ENCODE data around the gene ABHD8.

Gene ABHD8

DNA sequence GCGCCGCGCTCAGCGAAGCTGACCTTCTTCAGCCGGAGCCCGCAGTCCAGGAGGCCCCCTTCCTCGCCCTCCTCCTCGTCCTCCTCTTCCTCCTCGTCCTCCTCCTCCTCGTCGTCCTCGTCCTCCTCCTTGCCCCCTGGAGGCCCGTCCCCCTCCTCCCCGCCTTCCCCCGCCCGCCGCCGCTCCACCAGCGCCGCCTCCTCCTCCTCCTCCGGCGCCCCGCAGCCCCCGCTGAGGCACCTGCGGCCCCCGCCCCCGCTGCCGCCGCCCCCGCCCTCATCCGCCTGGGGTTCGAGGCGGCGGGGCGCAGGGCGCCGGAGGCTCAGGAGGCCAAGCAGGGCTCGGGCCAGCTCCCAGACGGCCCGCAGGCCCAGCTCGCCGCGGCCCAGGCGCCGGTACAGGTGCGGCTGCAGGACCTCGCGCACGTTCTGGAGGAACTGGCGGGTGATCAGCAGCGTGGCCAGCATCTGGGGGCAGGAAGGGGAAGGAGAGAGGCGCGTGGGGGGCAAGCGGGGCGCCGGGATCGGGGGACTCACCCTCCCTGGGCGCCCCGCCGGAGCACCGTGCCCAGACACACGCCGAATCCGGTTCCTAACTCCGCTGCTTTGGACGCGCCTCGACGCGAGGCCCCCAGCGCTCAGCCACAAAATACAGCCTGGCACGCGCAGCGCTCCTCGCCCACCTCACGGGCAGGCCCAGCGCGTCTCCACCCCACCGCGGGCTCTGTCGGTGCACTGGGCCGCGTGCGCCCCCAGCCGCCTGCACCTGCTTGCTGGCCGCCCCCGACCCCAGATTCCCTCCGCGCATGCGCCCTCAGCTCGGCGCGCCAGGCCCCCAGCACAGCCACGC is 25.5 kb upstream of the ABHD8 start:
- no peaks in the 10 kb centered on the region for H3K27me3 Mint-ChIP-seq
- peak overlapping the region; percentile 55 for H3K4me3 Mint-ChIP-seq
- H3K9me3 Mint-ChIP-seq, result no peaks in the 10 kb centered on the region
- peaks cover 1% of the 10 kb centered on the region for H3K36me3 Mint-ChIP-seq (ENCODE audit: low read depth)
- H3K4me1 Mint-ChIP-seq (ENCODE audit: low read depth), result peaks cover 19% of the 10 kb centered on the region
- peak; percentile 66 for DNase-seq
- H3K27ac Mint-ChIP-seq, result no peak overlapping the region

DNA sequence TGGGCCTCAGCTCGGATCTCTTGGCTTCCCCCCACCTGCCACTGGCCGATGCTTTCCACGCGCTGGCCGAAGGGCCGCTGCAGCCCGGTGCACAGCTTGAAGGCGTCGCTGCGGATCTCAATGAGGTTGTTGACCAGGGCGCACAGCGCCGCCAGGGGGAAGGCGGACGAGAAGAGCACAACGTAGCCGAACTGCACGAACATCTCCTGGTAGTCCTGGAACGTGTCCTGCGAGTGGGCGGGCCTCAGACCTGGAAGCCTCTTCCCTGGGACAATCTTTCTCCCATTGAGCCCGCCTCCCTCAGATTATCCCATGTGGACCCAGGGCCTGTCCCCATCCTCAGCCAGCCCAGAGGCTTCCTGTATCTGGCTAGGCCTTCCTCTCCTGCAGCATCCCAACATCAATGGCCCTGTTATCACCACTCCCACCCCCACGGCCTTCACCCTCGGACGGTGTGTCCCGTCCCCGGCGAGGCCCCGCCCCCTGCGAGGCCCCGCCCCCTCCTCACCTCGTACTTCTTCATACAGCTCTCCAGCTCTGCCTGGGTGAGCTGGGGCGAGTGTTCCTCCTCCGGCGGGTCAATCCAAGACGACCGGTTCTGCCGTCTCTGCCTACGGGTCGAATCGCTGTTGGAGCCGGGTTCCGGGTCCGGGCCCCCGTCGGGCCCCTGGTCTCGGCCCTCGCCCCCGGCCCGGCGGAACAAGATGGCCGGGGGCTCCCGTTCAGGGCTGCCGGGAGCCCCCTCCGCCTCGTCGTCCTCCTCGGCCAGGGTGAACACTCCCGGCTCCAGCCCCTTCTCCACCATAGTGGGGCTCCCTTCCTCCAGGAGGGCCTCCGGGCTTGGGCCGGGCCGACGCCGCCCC is 24.7 kb upstream of the ABHD8 start:
- Mint-ChIP-seq H3K36me3 (ENCODE audit: low read depth) (peaks cover 2% of the 10 kb centered on the region), H3K4me1 (ENCODE audit: low read depth) (peaks cover 15% of the 10 kb centered on the region), H3K9me3 (no peaks in the 10 kb centered on the region), H3K4me3 (peak overlapping the region; percentile 58), H3K27me3 (no peaks in the 10 kb centered on the region), H3K27ac (no peak overlapping the region)
- peak; percentile 77 for DNase-seq

DNA sequence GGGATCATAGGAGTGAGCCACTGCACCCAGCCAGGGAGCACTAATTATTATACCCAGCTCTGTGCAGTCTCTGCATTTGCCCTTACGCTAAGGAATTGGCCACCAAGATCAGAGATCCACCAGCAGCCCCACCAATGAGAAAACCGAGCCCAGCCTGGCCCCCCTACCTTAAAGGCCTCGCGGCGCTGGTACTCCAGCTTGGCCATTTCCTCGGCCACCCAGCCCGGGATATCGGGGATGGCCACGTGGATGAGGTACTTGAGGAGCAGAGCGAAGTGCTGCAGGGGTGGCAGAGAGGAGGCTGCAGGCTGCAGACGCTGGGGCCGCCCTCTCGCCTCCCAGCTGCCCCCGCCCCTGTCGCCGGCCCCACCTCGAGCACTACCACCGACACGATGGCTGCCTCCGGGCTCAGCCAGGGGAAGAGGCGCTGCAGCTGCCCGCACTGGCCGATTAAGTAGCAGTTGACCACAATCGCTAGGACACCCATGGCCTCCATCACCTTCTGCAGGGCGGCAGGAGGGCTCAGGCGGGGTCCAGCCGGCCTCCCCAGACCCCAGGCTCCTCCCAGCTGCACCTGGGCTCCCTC is 23.9 kb upstream of the ABHD8 start:
- H3K4me1 Mint-ChIP-seq (ENCODE audit: low read depth), result peaks cover 11% of the 10 kb centered on the region
- DNase-seq, result no peak
- no peak overlapping the region for H3K27ac Mint-ChIP-seq
- no peak overlapping the region for H3K4me3 Mint-ChIP-seq
- H3K9me3 Mint-ChIP-seq, result no peaks in the 10 kb centered on the region
- peaks cover 8% of the 10 kb centered on the region for H3K36me3 Mint-ChIP-seq (ENCODE audit: low read depth)
- no peaks in the 10 kb centered on the region for H3K27me3 Mint-ChIP-seq

DNA sequence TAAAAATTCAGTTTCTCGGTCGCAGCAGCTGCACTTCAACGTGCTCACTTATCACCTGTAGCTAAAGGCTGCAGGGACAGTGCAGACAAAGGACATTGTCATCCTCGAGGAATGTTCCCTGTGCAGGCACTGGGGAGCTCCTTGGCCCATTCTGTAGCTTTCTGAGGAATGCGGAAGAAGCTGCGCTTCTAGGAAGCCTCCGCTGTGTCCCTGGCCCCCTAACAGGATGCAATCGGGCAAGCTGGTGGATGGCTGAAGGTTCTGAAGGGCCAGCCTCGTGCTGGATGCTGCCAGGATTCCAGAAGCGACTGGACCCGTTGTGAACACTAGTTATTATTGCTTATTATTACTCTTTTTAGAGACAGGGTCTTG is 23.4 kb upstream of the ABHD8 start:
- no peaks in the 10 kb centered on the region for H3K9me3 Mint-ChIP-seq
- H3K4me1 Mint-ChIP-seq (ENCODE audit: low read depth), result peaks cover 11% of the 10 kb centered on the region
- no peak overlapping the region for H3K4me3 Mint-ChIP-seq
- DNase-seq, result no peak
- no peak overlapping the region for H3K27ac Mint-ChIP-seq
- H3K36me3 Mint-ChIP-seq (ENCODE audit: low read depth), result peaks cover 10% of the 10 kb centered on the region
- H3K27me3 Mint-ChIP-seq, result no peaks in the 10 kb centered on the region

DNA sequence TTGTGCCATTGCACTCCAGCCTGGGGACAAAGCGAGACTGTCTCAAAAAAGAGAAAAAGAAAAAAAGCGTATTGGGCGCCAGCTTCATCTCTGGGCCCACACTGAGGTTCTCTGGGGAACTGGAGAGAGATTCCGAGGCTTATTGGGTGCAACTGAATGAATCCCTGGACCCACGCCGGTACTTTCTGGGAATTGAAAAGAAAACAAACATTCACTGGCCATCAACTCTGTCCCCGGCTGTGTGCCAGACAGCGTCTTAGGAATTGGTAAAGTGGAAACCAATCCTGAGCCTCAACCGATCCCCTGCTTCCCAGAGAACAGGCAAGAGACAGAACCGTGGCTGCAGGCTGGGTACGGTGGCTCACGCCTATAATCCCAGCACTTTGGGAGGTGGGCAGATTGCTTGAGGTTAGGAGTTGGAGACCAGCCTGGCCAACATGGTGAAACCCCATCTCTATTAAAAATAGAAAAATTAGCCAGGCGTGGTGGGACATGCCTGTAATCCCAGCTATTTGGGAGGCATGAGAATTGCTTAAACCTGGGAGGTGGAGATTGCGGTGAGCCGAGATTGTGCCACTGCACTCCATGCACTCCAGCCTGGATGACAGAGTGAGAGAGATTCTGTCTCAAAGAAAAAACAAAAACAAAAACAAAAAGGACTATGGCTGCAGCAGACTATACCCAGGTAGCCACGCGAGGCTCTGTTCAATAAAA is 22.8 kb upstream of the ABHD8 start:
- no peak for DNase-seq
- H3K4me3 Mint-ChIP-seq, result no peak overlapping the region
- H3K27ac Mint-ChIP-seq, result no peak overlapping the region
- no peaks in the 10 kb centered on the region for H3K9me3 Mint-ChIP-seq
- no peaks in the 10 kb centered on the region for H3K27me3 Mint-ChIP-seq
- H3K36me3 Mint-ChIP-seq (ENCODE audit: low read depth), result peaks cover 13% of the 10 kb centered on the region
- peaks cover 11% of the 10 kb centered on the region for H3K4me1 Mint-ChIP-seq (ENCODE audit: low read depth)

DNA sequence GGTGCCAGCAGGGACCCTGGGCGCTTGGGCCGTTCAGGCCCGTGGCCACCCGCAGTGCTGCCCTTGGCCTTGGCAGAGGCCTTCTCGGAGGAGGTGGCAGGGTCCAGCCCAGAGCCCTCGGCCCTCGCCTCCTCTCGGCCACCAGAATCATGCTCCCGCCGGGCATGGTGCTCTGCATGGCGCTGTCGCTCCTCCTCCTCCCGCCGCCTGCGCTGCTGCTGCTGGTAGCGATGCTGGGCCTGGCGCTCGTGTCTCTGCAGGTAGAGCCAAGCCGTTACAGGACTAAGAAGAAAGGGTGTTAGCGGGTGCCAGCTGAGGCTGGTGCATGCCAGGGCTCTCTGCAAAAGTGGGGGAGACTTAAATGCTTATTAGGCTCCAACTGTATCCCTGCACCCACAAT is 21.9 kb upstream of the ABHD8 start:
- Mint-ChIP-seq H3K4me1 (ENCODE audit: low read depth) (peaks cover 10% of the 10 kb centered on the region), H3K27me3 (no peaks in the 10 kb centered on the region), H3K36me3 (ENCODE audit: low read depth) (peaks cover 22% of the 10 kb centered on the region), H3K9me3 (no peaks in the 10 kb centered on the region), H3K4me3 (no peak overlapping the region), H3K27ac (no peak overlapping the region)
- no peak for DNase-seq

DNA sequence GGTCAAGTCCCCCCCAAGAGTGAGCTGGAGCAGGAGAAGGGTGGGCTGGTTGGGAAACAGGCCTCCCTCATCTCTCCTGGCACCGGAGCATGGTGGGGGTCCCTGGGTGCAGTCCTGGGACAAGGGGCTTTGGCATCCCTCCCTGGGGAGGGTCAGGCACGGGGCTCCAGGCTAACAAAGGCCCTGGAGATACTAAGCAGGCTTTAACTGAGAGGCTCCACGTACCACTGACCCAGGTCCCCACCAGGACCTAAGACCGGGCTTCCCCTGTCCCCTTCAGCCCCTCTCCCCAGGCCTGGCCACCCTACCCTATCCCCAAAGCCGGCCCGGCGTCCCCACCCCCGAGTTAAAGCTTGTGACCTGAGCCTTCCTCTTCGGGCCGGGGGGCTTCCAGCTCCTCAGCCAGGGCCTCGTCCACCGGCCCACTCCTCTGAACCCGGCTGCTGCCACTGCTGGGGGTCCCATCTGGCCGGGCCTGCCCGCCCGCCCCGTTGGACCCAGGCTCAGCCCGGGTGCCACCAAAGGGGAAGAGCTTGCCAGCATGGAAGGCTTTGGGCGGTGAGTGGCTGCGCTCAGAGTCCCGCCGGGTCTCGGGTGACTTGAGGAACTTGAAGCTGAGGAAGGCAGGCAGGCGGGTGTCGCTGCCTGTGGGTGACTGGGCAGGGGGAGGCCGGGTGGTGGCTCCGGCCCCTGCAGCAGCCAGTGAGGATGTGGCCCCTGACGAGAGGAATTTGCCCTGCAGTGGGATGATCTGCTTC is 21.3 kb upstream of the ABHD8 start:
- peaks cover 28% of the 10 kb centered on the region for H3K36me3 Mint-ChIP-seq (ENCODE audit: low read depth)

DNA sequence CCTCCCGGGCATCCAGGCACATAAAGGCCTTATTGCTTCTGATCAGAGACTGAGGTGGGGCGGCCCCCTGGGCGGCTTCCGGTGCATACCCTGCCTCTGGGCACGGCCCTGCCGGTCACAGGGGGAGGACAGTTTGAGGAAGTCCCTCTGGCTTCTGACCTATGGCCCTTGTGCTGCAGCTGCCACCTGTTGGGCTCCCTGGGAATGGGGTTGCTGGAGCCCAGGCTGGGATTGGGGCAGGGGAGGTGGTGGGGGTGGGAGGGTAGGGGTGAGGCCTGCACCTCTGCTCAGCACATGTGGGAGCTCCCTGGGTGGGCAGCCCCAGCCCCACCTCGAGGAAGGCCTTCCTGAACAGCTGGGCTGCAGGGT is 20.7 kb upstream of the ABHD8 start:
- Mint-ChIP-seq H3K36me3 (ENCODE audit: low read depth) (peaks cover 34% of the 10 kb centered on the region), H3K27ac (no peak overlapping the region), H3K4me3 (no peak overlapping the region), H3K4me1 (ENCODE audit: low read depth) (peaks cover 6% of the 10 kb centered on the region), H3K27me3 (no peaks in the 10 kb centered on the region), H3K9me3 (no peaks in the 10 kb centered on the region)
- no peak for DNase-seq

More for the DNA sequence above, 21.3 kb upstream of the ABHD8 start:
- Mint-ChIP-seq H3K4me3 (no peak overlapping the region), H3K4me1 (ENCODE audit: low read depth) (peaks cover 7% of the 10 kb centered on the region), H3K9me3 (no peaks in the 10 kb centered on the region), H3K27ac (no peak overlapping the region), H3K27me3 (no peaks in the 10 kb centered on the region)
- no peak for DNase-seq

DNA sequence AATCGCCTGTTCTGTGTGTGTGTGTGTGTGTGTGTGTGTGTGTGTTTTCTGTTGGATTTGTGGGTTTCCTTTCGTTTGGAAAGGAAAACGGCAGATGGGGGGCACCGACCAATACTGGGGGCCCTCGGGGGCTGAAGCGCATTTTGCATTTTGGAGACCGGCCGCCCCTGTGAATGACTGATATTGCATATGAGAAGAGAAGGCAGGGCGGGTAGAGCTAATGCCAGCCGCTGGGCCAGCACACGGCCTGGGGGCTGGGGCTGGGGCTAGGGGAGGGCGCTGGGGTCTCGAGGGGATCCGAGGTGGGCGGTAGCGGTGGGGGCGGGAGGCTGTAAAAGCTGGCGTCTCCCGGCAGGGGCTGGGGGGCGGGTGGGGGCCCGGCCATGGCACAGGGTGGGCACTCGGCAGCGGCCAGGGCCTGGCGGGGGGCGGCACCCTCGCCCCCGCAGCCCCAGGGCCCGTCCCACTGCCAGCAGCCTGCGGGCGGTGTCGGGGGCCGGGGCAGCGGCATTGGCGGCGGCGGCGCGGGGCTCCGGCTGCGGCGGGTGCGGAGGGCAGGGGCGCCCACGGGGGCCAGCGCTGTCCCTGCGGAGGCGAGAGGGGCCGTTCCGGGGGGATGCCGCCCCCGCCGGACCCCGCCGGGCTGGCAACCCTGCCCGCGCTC is 20.2 kb upstream of the ABHD8 start:
- H3K4me3 Mint-ChIP-seq, result no peak overlapping the region

DNA sequence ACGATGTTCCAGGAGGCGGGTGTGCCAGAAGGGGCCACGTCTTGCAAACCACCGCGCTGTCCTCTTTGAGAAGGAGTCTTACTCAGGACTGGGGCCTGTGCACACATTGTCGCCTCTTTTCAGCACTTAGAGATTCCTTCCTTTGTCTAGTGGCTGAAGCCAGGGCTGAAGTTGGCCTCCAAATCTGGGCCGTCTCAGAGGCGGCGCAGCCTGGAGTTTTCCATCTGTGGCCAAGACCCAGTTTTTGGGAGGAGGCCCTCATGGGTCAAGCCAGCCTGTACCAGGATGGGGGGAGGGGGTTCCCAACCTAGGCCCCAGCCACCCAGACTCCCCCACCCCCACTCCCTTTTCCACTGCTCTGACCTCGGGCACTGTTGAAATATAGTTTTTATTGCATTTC is 19.6 kb upstream of the ABHD8 start:
- H3K27ac Mint-ChIP-seq, result peak overlapping the region; percentile 71
- H3K4me3 Mint-ChIP-seq, result no peak overlapping the region
- H3K4me1 Mint-ChIP-seq (ENCODE audit: low read depth), result peaks cover 3% of the 10 kb centered on the region
- peaks cover 37% of the 10 kb centered on the region for H3K36me3 Mint-ChIP-seq (ENCODE audit: low read depth)
- no peak for DNase-seq
- H3K9me3 Mint-ChIP-seq, result no peaks in the 10 kb centered on the region
- no peaks in the 10 kb centered on the region for H3K27me3 Mint-ChIP-seq

More for the DNA sequence above, 20.2 kb upstream of the ABHD8 start:
- Mint-ChIP-seq H3K9me3 (no peaks in the 10 kb centered on the region), H3K4me1 (ENCODE audit: low read depth) (peaks cover 5% of the 10 kb centered on the region), H3K27me3 (no peaks in the 10 kb centered on the region), H3K36me3 (ENCODE audit: low read depth) (peaks cover 36% of the 10 kb centered on the region), H3K27ac (no peak overlapping the region)
- DNase-seq, result no peak

DNA sequence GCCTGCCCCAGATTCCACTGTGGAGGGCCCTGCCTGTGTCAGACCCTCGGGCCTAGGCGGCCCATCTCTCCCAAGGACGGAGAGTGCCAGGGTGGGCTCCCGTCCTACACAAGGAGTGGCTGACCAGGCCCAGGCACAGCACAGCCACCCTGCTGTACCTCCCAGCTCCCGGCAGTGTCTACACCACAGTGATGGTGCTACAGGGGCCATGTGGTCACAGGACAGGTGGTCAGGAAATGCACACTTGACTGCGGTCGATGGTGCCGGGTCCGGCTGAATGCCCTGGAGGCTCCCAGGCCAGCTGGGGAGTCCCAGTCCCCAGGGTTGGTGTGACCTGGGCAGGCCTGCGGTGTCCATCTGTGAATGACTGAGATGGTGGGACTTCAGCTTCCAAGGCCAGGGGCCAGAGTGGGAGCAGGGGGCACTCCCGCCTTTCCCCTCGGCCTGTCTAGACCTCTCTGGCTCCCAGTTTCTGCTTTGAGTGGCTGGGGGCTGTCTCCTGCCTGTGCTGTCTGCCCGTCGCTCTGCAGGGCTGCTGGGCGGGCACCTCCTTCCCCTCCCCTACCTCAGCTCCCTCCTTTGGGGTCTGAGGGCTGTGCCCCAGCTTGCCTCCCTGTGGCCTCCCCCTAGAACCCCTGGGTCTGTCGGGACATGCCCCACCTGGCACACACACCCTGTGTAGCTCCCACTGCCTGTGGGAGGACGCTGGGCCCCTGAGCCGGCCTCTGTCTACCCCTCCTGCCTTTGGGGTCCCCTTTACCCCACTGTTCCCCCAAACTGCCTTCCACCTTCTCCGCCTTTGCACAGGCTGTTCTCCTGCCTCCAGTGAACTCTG is 18.6 kb upstream of the ABHD8 start:
- DNase-seq, result no peak
- H3K4me1 Mint-ChIP-seq (ENCODE audit: low read depth), result peaks cover 2% of the 10 kb centered on the region
- no peak overlapping the region for H3K4me3 Mint-ChIP-seq
- H3K9me3 Mint-ChIP-seq, result no peaks in the 10 kb centered on the region
- H3K27ac Mint-ChIP-seq, result peak overlapping the region; percentile 71
- H3K27me3 Mint-ChIP-seq, result no peaks in the 10 kb centered on the region
- peaks cover 47% of the 10 kb centered on the region for H3K36me3 Mint-ChIP-seq (ENCODE audit: low read depth)

DNA sequence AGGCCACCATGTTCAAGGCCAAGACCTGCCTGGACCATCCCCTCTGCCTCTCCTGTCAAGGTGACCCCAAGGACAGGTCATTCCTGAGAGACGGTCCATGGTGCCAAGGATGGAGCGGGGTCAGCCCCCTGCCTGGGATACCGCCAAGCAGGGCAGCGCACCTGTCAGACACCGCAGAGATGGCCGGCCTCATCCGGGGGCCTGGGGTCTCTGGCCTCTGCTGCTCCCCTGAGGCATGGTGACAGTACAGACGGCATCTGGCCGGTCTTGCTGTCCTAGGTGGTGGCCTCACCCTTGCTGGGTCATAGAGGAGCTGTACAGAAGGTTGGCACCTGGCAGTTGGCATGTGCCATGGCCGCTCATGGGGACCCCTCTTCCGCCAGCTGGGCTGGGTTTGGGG is 17.2 kb upstream of the ABHD8 start:
- peaks cover 6% of the 10 kb centered on the region for H3K4me1 Mint-ChIP-seq (ENCODE audit: low read depth)
- peaks cover 60% of the 10 kb centered on the region for H3K36me3 Mint-ChIP-seq (ENCODE audit: low read depth)
- H3K27ac Mint-ChIP-seq, result no peak overlapping the region
- no peaks in the 10 kb centered on the region for H3K9me3 Mint-ChIP-seq
- no peaks in the 10 kb centered on the region for H3K27me3 Mint-ChIP-seq
- no peak for DNase-seq
- H3K4me3 Mint-ChIP-seq, result no peak overlapping the region
